ENCODE data around the gene DEPDC1B.
A peak's percentile ranks its signal among the peaks of the same experiment; 100 is the strongest.
"Not testable (repeated sequence)": the region's sequence is repeated elsewhere in the genome, so short reads cannot be mapped to it uniquely, and the experiment has no call there.

DEPDC1B gene

DNA sequence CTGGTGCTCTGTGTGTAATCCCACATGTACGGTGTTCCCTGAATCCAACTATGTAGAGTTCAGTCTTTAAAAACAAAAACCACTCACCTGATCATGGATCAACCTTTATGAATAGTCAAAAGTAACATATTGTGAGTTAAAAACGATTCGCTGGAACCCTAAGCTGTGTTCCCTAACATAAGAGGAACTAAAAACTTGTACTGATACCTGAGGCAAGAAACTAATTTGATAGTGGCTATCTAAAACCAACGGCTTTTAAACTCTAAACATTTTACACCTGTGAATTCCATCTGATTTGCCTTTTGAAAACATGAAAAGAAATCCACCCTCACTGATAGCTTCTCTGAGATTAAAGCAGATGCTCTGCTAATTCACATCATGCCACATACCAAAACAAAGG lies 101.5 kb downstream of the DEPDC1B start:
- H3K4me3 Mint-ChIP-seq: peak overlapping the region in 1 of 2 donors; percentile 42
- H3K9me3 Mint-ChIP-seq: peaks cover 0 to 2% of the 10 kb centered on the region in 2 donors
- peaks cover 18 to 27% of the 10 kb centered on the region in 2 donors for H3K4me1 Mint-ChIP-seq
- DNase-seq: no peak
- H3K36me3 Mint-ChIP-seq: no peaks in the 10 kb centered on the region
- H3K27ac Mint-ChIP-seq: peak overlapping the region; percentile 4
- H3K27me3 Mint-ChIP-seq: no peaks in the 10 kb centered on the region
- ATAC-seq (replicated peaks): peak; percentile 57 to 67

DNA sequence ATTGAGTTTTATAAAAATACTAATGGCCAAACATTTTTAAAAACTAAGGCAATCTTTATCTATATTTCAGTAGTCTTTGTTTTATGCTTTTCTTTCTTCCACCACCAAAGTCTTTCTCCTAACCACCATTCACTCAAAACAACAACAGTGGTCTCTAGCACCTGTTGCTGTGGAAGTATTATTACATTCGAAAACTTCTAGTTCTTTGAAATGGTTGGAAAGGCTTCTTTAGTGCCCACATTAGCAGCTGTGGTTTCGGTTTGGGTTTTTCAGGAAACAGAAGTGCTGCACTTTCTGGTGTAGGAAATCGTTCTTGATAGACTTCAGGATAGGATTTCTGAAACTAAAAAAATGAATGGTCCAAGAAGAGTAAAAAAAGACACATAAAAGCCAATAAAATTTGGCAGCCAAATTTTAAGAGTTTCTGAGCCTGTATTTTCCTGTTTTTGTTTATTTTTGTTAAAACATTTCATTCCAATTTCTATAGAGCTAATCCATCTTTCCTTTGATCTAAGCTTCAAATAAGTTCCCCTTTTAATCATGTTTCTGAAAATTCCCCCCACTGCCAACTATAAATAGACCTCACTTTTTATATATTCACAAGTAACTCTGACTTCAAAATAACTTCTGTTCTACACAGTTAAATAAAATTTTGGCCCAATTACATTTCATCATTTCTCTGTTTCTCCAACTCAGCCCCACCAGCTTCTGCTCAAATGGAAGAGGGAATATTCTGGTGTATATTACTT lies 102.2 kb downstream of the DEPDC1B start:
- peak; percentile 45 to 47 for ATAC-seq (replicated peaks)
- Mint-ChIP-seq H3K4me1 (peaks cover 18 to 27% of the 10 kb centered on the region in 2 donors), H3K4me3 (peak overlapping the region; percentile 4), H3K9me3 (peaks cover 0 to 2% of the 10 kb centered on the region in 2 donors), H3K36me3 (no peaks in the 10 kb centered on the region), H3K27me3 (no peaks in the 10 kb centered on the region), H3K27ac (peak overlapping the region; percentile 4)
- DNase-seq: no peak

DNA sequence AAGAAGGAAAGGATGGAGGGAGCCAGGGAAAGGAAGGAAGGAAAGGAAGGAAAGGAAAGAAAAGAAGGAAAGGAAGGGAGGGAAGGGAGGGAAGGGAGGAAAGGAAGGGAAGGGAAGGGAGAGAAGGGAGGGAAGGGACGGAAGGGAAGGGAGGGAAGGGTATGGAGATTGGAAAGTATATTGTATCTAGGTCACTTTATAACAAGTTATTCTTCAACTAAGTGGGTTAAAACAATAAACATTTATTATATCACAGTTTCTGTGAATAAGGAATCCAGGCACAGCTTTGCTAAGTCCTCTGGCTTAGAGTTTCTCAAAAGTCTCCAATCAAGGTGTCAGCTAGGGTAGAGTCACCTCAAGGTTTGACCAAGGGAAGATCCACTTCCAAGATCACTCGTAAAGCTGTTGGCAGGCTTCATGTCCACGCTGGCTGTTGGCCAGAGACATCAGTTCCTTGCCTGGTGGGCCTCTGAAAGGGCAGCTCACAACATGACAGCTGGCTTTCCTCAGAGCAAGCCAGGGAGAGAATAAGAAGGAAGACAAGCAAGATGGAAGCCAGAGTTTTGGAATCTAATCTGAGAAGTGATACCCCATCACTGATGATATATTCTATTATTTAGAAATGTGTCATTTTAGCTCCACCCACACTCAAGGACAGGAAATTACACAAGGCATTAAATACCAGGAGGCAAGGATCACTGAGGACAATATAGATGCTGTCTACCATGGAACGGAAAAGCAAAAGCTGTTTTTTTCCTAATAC lies 105.1 kb downstream of the DEPDC1B start:
- Mint-ChIP-seq H3K27ac (no peak overlapping the region), H3K27me3 (no peaks in the 10 kb centered on the region), H3K36me3 (no peaks in the 10 kb centered on the region), H3K4me1 (peaks cover 17 to 21% of the 10 kb centered on the region in 2 donors), H3K9me3 (peaks cover 0 to 2% of the 10 kb centered on the region in 2 donors), H3K4me3 (no peak overlapping the region)
- ATAC-seq (replicated peaks): no peak
- DNase-seq: no peak

DNA sequence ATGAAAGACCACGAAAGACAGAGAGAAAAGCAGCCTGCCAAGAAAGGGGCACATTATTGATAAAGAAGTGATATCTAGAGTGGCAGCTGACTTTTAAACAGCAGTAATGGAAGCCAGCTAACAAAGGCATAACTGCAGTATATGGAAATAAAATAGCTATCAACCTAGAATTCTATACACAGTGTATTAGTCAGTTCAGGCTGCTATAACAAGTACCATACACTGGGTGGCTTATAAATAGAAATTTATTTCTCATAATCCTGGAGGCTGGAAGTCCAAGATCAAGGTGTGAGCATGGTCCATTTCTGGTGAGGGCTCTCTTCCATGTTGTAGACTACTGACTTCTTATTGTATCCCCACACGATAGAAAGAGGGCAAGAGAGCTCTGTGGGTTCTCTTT lies 109.8 kb downstream of the DEPDC1B start:
- Mint-ChIP-seq H3K4me1 (peaks cover 8 to 15% of the 10 kb centered on the region in 2 donors), H3K27ac (no peak overlapping the region), H3K36me3 (no peaks in the 10 kb centered on the region), H3K9me3 (peaks cover 0 to 2% of the 10 kb centered on the region in 2 donors), H3K27me3 (no peaks in the 10 kb centered on the region), H3K4me3 (no peak overlapping the region)
- no peak for DNase-seq
- no peak for ATAC-seq (replicated peaks)

DNA sequence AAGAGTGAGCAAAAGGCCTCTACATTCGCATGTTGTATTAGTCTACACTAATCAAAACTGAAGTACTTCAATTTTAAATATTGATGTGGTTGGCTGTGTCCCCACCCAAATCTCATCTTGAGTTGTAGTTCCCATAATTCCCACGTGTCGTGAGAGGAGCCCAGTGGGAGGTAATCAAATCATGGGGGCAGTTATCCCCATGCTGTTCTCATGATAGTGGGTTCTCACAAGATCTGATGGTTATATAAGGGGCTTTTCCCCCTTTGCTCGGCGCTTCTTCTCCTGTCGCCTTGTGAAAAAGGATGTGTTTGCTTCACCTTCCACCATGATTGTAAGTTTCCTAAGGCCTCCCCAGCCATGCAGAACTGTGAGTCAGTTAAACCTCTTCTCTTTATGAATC lies 112.7 kb downstream of the DEPDC1B start:
- not testable (repeated sequence) for H3K36me3 Mint-ChIP-seq; ATAC-seq (replicated peaks); H3K27me3 Mint-ChIP-seq; H3K27ac Mint-ChIP-seq; H3K9me3 Mint-ChIP-seq; H3K4me3 Mint-ChIP-seq; DNase-seq
- peaks cover 5 to 15% of the 10 kb centered on the region in 2 donors for H3K4me1 Mint-ChIP-seq

DNA sequence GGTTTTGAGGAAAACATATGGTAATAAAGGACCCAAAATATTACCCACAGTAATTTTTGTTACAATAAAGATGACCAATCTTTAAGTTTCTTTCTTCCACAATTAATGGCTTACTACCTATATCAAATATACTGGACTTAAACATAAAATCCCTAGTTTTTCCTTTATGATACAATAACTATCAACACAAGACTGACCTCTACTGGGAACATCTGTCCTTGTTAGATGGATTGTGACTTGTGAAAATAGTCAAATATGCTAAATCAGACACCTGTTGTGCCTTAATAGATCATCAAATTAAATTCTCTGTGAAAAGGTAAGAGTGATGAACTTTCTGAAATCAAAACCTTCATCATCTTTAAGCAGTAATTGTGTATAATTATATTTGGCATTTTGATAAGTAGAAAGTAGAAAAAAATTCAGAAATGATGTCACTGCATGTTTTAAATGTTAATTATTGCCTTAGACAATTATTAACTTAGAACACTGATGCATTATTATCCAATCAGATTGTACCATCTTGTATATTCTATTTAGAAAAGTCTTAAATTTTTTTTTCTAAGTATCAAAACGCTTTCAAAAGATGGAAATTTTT lies 113.6 kb downstream of the DEPDC1B start:
- Mint-ChIP-seq H3K4me1 (peaks cover 6 to 15% of the 10 kb centered on the region in 2 donors), H3K9me3 (peaks cover 1 to 4% of the 10 kb centered on the region in 2 donors)

DNA sequence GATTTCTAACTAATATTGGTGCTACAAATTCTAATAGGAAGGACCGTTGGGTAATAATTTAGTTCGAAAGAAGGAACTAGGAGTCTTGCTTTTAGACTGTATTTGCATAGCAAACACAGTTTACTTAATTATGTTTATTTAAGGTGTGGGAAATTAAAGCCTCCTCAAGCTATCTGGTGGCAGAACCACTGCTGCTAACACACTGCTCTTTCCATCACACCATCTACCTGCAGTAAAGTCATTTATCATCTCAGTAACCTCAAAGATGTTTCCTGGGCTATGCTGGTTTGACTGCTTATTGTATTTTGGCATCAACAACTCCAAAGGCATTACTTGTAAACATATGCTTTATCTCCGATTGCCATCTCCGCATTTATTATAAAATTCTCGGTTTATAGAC lies 114.3 kb downstream of the DEPDC1B start:
- no peaks in the 10 kb centered on the region for H3K27me3 Mint-ChIP-seq
- H3K36me3 Mint-ChIP-seq: no peaks in the 10 kb centered on the region
- H3K27ac Mint-ChIP-seq: no peak overlapping the region
- H3K9me3 Mint-ChIP-seq: peaks cover 1 to 4% of the 10 kb centered on the region in 2 donors
- DNase-seq (no peak), ATAC-seq (replicated peaks) (no peak)
- H3K4me3 Mint-ChIP-seq: no peak overlapping the region
- H3K4me1 Mint-ChIP-seq: peaks cover 6 to 15% of the 10 kb centered on the region in 2 donors

More for the DNA sequence above, 113.6 kb downstream of the DEPDC1B start:
- no peaks in the 10 kb centered on the region for H3K36me3 Mint-ChIP-seq
- H3K27me3 Mint-ChIP-seq: no peaks in the 10 kb centered on the region
- DNase-seq: no peak
- no peak overlapping the region for H3K27ac Mint-ChIP-seq
- no peak for ATAC-seq (replicated peaks)
- no peak overlapping the region for H3K4me3 Mint-ChIP-seq

DNA sequence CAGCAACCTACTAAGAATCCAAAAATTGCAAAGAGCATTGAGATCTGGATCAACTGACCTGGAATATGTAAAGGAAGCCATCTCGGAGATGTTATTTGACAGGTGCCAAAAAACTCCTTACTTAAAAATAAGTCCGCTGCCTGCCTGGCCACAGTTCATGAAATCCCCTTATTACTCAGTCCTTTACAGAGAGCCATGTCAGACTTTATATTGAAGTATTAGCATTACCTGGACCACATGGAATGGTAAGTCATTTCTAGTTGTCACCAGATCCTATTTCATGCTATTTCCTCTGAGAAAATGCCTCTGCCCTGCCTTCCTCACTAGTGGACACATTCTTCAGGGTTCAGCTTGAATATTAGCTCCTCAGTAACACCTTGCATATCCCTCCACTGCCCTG lies 115.7 kb downstream of the DEPDC1B start:
- ATAC-seq (replicated peaks) (no peak), DNase-seq (no peak)
- Mint-ChIP-seq H3K9me3 (peaks cover 1 to 4% of the 10 kb centered on the region in 2 donors), H3K27me3 (no peaks in the 10 kb centered on the region), H3K36me3 (no peaks in the 10 kb centered on the region), H3K4me1 (peaks cover 11 to 27% of the 10 kb centered on the region in 2 donors), H3K27ac (no peak overlapping the region), H3K4me3 (no peak overlapping the region)

DNA sequence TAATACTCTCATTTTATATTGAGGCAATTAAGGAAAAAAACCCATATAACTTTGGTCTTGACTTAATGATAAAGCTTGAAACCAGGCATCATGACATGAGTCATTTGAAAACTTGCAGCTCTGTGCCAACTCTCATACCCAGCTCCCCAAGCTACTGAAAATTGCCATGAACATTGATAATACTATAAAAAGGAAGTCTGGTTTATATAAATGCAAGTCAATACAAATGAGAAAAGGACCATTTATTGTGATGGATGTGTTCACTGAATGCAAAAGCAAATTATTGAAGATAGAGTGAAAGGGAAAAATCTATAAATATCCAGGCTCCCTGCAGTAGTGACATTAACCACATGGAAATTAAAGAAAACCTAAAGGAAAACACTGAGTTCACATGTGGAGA lies 116.3 kb downstream of the DEPDC1B start:
- Mint-ChIP-seq H3K36me3 (no peaks in the 10 kb centered on the region), H3K4me1 (peaks cover 13 to 29% of the 10 kb centered on the region in 2 donors), H3K27me3 (no peaks in the 10 kb centered on the region), H3K9me3 (peaks cover 1 to 4% of the 10 kb centered on the region in 2 donors), H3K27ac (no peak overlapping the region), H3K4me3 (no peak overlapping the region)
- DNase-seq (no peak), ATAC-seq (replicated peaks) (peak in 1 of 2 donors; percentile 31)

DNA sequence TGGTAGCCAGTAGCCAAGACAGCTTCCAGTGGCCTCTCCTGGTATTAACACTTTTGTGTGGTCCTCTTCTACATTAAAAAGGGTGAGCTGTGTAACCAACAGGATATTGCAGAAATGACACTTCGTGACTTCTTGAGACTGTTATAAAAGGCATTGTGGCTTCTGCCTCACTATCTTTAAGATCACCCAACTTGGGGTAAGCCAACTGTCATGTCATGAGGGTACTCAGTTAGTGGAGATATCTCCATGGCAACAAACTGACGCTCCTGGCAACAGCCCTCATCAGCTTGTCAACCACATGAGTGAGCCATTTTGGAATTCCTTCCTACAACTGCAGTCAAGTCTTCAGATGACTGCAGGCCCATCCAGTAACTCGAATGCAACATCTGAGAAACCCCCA lies 121.7 kb downstream of the DEPDC1B start:
- no peak overlapping the region for H3K4me3 Mint-ChIP-seq
- ATAC-seq (replicated peaks) (no peak), DNase-seq (no peak)
- H3K4me1 Mint-ChIP-seq: peaks cover 20 to 24% of the 10 kb centered on the region in 2 donors
- H3K36me3 Mint-ChIP-seq: peaks cover 18 to 23% of the 10 kb centered on the region in 2 donors
- peaks cover 19 to 27% of the 10 kb centered on the region in 2 donors for H3K9me3 Mint-ChIP-seq
- H3K27ac Mint-ChIP-seq: no peak overlapping the region
- no peaks in the 10 kb centered on the region for H3K27me3 Mint-ChIP-seq

DNA sequence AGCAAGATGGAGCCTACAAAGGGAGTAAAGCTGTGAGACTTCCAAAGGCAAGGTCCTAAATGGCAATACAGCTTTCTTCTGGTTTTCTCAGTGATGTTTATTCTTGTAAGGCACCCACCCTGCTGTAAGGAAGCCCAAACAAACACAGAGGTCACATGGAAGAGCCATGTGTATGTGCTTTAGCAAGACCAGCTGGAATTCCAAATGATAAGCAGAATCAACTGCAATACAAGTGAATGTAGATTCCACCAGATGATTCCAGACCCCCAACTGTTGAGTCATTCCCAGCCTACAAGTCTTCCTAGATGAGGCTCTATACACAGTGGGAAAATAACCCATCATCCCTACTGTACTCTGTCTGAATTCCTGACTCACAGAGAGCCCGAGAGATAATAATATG lies 122.8 kb downstream of the DEPDC1B start:
- no peak overlapping the region for H3K4me3 Mint-ChIP-seq
- no peak overlapping the region for H3K27ac Mint-ChIP-seq
- ATAC-seq (replicated peaks) (no peak), DNase-seq (no peak)
- no peaks in the 10 kb centered on the region for H3K27me3 Mint-ChIP-seq
- peaks cover 18 to 24% of the 10 kb centered on the region in 2 donors for H3K4me1 Mint-ChIP-seq
- peaks cover 20 to 28% of the 10 kb centered on the region in 2 donors for H3K9me3 Mint-ChIP-seq
- H3K36me3 Mint-ChIP-seq: peaks cover 20 to 23% of the 10 kb centered on the region in 2 donors

DNA sequence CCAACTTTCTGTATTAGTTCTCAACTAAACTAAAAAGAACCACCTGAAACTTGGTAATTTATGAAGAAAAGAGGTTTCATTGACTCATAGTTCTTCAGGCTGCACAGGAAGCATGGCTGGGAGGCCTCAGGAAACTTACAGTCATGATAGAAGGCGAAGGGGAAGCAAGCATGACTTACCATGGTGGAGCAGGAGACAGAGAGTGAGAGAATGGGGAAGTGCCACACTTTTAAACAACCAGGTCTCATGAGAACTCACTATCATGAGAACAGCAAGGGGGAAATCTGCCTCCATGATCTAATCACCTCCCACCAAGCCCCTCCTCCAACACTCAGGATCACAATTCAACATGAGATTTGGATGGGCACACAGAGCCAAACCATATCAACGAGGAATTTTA lies 123.5 kb downstream of the DEPDC1B start:
- no peak for DNase-seq
- Mint-ChIP-seq H3K9me3 (peaks cover 20 to 25% of the 10 kb centered on the region in 2 donors), H3K27ac (peak overlapping the region; percentile 11), H3K27me3 (no peaks in the 10 kb centered on the region), H3K36me3 (peaks cover 20 to 23% of the 10 kb centered on the region in 2 donors), H3K4me3 (peak overlapping the region in 1 of 2 donors; percentile 8), H3K4me1 (peaks cover 18 to 24% of the 10 kb centered on the region in 2 donors)
- peak; percentile 60 to 69 for ATAC-seq (replicated peaks)

DNA sequence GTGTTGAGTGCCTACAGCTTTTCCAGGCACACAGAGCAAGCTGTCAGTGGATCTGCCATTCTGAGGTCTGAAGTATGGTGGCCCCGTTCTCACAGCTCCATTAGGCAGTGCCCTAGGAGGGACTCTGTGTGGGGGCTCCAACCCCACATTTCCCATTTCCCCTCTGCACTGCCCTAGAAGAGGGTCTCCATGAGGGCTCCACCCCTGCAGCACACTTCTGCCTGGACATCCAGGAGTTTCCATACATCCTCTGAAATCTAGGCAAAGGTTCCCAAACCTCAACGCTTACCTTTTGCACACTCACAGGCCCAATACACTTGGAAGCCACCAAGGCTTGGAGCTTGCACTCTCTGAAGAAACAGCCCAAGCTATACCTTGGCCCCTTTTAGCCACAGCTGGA lies 131.3 kb downstream of the DEPDC1B start:
- Mint-ChIP-seq H3K4me3 (no peak overlapping the region), H3K27ac (no peak overlapping the region), H3K27me3 (no peaks in the 10 kb centered on the region), H3K36me3 (peaks cover 8 to 11% of the 10 kb centered on the region in 2 donors), H3K4me1 (no peaks in the 10 kb centered on the region), H3K9me3 (peaks cover 23 to 29% of the 10 kb centered on the region in 2 donors)
- ATAC-seq (replicated peaks) (no peak), DNase-seq (no peak)

DNA sequence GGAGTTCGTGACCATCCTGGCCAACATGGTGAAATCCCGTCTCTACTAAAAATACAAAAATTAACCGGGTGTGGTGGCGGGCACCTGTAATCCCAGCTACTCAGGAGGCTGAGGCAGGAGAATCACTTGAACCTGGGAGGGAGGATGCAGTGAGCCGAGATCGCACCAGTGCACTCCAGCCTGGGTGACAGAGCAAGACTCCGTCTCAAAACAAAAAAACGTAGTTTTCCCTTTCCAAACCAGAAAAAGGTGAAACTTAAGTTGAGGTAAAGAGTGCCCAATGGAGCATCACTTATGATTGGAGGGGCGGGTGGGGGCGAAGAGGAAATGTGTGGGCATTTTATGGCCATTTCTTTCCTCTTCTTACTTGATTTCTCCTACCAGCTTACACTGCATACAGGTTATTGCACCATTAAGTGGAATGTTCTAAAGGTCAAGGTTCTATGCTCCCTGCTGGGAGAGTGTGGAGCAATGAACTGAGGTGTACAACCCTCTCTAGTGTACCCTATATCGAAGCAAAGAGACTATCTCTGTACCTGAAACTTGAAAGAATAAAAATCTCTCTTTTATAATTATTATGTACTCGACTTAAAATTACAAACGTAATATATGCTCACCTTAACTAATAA lies 136.2 kb downstream of the DEPDC1B start:
- H3K27me3 Mint-ChIP-seq: no peaks in the 10 kb centered on the region
- no peak for ATAC-seq (replicated peaks)
- no peak overlapping the region for H3K4me3 Mint-ChIP-seq
- no peaks in the 10 kb centered on the region for H3K4me1 Mint-ChIP-seq
- peaks cover 20 to 24% of the 10 kb centered on the region in 2 donors for H3K9me3 Mint-ChIP-seq
- H3K36me3 Mint-ChIP-seq: peaks cover 5 to 10% of the 10 kb centered on the region in 2 donors
- no peak for DNase-seq
- H3K27ac Mint-ChIP-seq: no peak overlapping the region
